Ovary (tissue), 3 donors: Measurements from ENCODE around the gene DDTL.
"Not testable (repeated sequence)": the region's sequence is repeated elsewhere in the genome, so short reads cannot be mapped to it uniquely, and the experiment has no call there.

ENCODE experiments used
- POLR2A ChIP-seq: fragments of 450-650 bp; IDR thresholded peaks from one replicate; pipeline ENCODE4 v1.6.1; 2017; ENCODE audit warnings: antibody characterized with exemption, mild to moderate bottlenecking, moderate library complexity
- TF ChIP-seq, protein P1 (sequence below), 3 donors: fragments of 450-650 bp in 2 of 3; fragments of 200-600 bp in 1 of 3; IDR thresholded peaks; one replicate each; pipeline versions ENCODE4 v1.5.1 to v1.8.0; 2016 to 2022; ENCODE audit warnings: antibody characterized with exemption in 3 of 3, mild to moderate bottlenecking in 1 of 3
- donor health status: DM: no; HTN: no; CAD: no.

GRCh38 chr22:23974836-23975352, 8.2 kb downstream of the DDTL start:
- TF ChIP-seq, protein P1, sequence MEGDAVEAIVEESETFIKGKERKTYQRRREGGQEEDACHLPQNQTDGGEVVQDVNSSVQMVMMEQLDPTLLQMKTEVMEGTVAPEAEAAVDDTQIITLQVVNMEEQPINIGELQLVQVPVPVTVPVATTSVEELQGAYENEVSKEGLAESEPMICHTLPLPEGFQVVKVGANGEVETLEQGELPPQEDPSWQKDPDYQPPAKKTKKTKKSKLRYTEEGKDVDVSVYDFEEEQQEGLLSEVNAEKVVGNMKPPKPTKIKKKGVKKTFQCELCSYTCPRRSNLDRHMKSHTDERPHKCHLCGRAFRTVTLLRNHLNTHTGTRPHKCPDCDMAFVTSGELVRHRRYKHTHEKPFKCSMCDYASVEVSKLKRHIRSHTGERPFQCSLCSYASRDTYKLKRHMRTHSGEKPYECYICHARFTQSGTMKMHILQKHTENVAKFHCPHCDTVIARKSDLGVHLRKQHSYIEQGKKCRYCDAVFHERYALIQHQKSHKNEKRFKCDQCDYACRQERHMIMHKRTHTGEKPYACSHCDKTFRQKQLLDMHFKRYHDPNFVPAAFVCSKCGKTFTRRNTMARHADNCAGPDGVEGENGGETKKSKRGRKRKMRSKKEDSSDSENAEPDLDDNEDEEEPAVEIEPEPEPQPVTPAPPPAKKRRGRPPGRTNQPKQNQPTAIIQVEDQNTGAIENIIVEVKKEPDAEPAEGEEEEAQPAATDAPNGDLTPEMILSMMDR (IDR thresholded peaks at IDR 0.05): not testable (repeated sequence)
- TF ChIP-seq POLR2A: not testable (repeated sequence)
